Measurements from ENCODE around the gene SHC3.

SHC3 gene

GRCh38 chr9:89154651-89155336 lies 23.8 kb downstream of the SHC3 start:
- no peak for DNase-seq (ENCODE audit: low spot score)
- H3K27ac ChIP-seq, result peak overlapping the region in 1 of 2 donors; percentile 55

GRCh38 chr9:89154218-89154617 lies 24.4 kb downstream of the SHC3 start:
- no peak overlapping the region for H3K4me3 ChIP-seq
- no peak for DNase-seq (ENCODE audit: low spot score)
- TF ChIP-seq CTCF (IDR thresholded peaks at IDR 0.05), result no peak
- H3K27ac ChIP-seq, result no peak overlapping the region

More at GRCh38 chr9:89154651-89155336, 23.8 kb downstream of the SHC3 start:
- H3K4me3 ChIP-seq, result no peak overlapping the region
- no peak for TF ChIP-seq CTCF (IDR thresholded peaks at IDR 0.05)

DNA sequence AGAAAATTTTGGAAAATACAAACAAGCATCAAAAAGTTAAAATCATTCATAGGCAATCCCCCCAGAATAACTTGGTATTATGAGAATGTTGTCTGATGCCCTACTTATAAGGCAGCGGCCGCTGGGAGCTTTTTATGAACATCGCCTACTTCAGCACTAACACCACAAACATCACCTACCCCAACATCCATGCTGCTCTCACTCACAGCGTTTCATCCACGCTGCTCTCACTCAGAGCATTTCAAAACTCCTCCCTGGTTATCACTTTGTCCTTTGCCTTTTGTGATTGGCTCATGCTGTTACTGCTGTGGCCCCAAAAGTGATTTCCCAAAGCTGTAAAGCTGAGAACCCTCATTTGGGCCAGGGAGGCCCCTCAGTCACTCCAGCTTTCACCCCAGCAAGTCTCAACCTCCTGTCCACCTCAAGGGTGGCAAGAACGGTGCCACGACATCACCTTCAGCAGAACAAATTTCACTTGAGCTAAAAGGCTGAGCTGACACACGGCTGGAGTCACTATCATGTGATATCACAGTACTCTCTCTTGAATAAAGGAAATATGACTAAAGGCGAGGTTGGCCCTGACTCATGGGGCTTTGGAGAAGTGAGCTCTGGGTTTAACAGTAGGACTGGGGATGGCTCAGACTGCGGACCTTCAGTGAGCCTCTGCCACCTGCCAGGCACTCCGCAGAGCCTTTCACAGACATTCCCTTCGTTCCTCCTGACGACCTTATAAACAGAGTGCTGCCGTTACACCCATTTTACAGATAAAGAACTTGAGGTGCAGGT lies 25.2 kb downstream of the SHC3 start:
- no peak for DNase-seq (ENCODE audit: low spot score)
- no peak overlapping the region for H3K27ac ChIP-seq
- no peak for TF ChIP-seq CTCF (IDR thresholded peaks at IDR 0.05)
- H3K4me3 ChIP-seq, result no peak overlapping the region

- no peak for DNase-seq (ENCODE audit: low spot score)
- TF ChIP-seq CTCF (IDR thresholded peaks at IDR 0.05), result no peak
- Histone ChIP-seq H3K27ac (no peak overlapping the region), H3K4me3 (no peak overlapping the region)
Measured at GRCh38 chr9:89149726-89150125, 28.9 kb downstream of the SHC3 start.

- no peak for TF ChIP-seq CTCF (IDR thresholded peaks at IDR 0.05)
- Histone ChIP-seq H3K4me3 (peak overlapping the region; percentile 25), H3K27ac (no peak overlapping the region)
- DNase-seq (ENCODE audit: low spot score), result no peak
Measured at GRCh38 chr9:89145097-89145496, 33.5 kb downstream of the SHC3 start.

DNA sequence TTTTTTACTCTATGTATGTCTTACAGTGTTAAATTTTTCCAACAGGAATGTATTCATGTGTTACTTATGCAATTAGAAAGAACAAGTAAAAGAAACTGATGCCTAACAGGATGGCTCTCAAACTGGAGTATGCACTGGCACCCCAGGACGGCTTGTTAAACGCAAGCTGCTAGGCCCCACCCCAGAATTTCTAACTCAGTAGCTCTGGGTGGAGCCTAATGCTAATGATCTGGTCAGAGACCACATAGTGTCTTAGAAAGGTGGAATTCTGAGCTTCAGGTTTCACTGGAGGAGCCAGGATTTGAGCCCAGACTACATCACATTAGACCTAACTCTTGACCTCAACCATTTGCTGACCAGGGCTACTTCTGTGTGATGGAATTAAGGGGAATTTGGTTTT lies 34.4 kb downstream of the SHC3 start:
- Histone ChIP-seq H3K27ac (no peak overlapping the region), H3K4me3 (no peak overlapping the region)
- no peak for DNase-seq (ENCODE audit: low spot score)
- TF ChIP-seq CTCF (IDR thresholded peaks at IDR 0.05), result no peak

- TF ChIP-seq CTCF (IDR thresholded peaks at IDR 0.05), result no peak
- H3K4me3 ChIP-seq, result no peak overlapping the region
- no peak overlapping the region for H3K27ac ChIP-seq
- no peak for DNase-seq (ENCODE audit: low spot score)
Measured at GRCh38 chr9:89143266-89143665, 35.4 kb downstream of the SHC3 start.
